GM23248 (cell line): ENCODE results near the gene KCNK17.

Source experiments
- EZH2 ChIP-seq: fragments of 200-600 bp; sonication (generic); IDR thresholded peaks from 2 replicates; pipeline ENCODE4 v1.6.1; 2018; ENCODE audit warnings: antibody characterized with exemption, mild to moderate bottlenecking; ENCODE audit not compliant: insufficient read depth, poor library complexity, severe bottlenecking
- EZH2phosphoT487 ChIP-seq: fragments of 200-600 bp; sonication (generic); IDR thresholded peaks from 2 replicates; pipeline ENCODE4 v1.6.1; 2018; ENCODE audit warnings: antibody characterized with exemption, moderate library complexity, mild to moderate bottlenecking, low read depth; ENCODE audit not compliant: insufficient read depth

GRCh38 chr6:39254999-39255535 lies 59.2 kb downstream of the KCNK17 start:
- TF ChIP-seq EZH2phosphoT487 (no peak), EZH2 (no peak)
